B cell (primary cell): ENCODE results near the gene CALML5. TPM values are rescaled to one million over a fixed set of nuclear protein-coding genes. Genes with fewer than 3 reads are reported as not detected.

Source experiments
- ATAC-seq: fragments of 200-7000 bp; cut with Tn5 transposase; one replicate; pipeline ENCODE4 v1.10.0; 2021; ENCODE audit warnings: low read depth, mild to moderate bottlenecking, moderate number of reproducible peaks, moderate library complexity
- CTCF ChIA-PET: fragments of 350-600 bp; sonication (Branson Sonifier 250); formaldehyde crosslinking; loops from one replicate; lab custom pipeline; 2021; ENCODE audit warnings: antibody characterized with exemption, inconsistent platforms; lab: Charles Lee
- POLR2A ChIA-PET: fragments of 350-600 bp; sonication (Branson Sonifier 250); formaldehyde crosslinking; loops from one replicate; lab custom pipeline; 2021; ENCODE audit warnings: antibody characterized with exemption; lab: Charles Lee
- DNase-seq: peaks from one replicate; pipeline ENCODE4 v3.0.0; 2013
- H2AFZ ChIP-seq: 2 replicates; pipeline ENCODE4 v1.6.1; 2012; ENCODE audit warnings: mild to moderate bottlenecking, low read depth, low read length; ENCODE audit not compliant: insufficient read depth, poor library complexity, severe bottlenecking
- H3K27ac ChIP-seq, 2 donors: 1 replicate in 1 of 2; 2 replicates in 1 of 2; pipeline ENCODE4 v1.5.1; 2012 to 2013; ENCODE audit warnings: low read length in 2 of 2, mild to moderate bottlenecking in 2 of 2, moderate library complexity in 1 of 2
- H3K27me3 ChIP-seq, 4 experiments: fragments of 200-600 bp in 1 of 4; sonication (generic) in 1 of 4; replicated peaks in 1 of 4; 1 replicate in 2 of 4; 2 replicates in 2 of 4; pipeline versions ENCODE4 v1.6.1 to v1.7.0; 2013 to 2016; ENCODE audit warnings: low read length in 3 of 4, mild to moderate bottlenecking in 2 of 4, mixed read lengths in 1 of 4, moderate library complexity in 1 of 4; ENCODE audit not compliant: insufficient read depth in 4 of 4, control insufficient read depth in 3 of 4; ENCODE audit errors: control extremely low read depth in 1 of 4
- H3K36me3 ChIP-seq, 2 experiments: replicated peaks in 1 of 2; 1 replicate in 1 of 2; 2 replicates in 1 of 2; pipeline versions ENCODE4 v1.6.1 to v1.7.1; 2013; ENCODE audit warnings: low read length in 1 of 2; ENCODE audit not compliant: insufficient read depth in 2 of 2, control insufficient read depth in 1 of 2; ENCODE audit errors: control extremely low read depth in 1 of 2, extremely low read depth in 1 of 2
- H3K4me1 ChIP-seq, 2 donors: fragments of 200-600 bp in 1 of 2; sonication (generic) in 1 of 2; 1 replicate in 1 of 2; 2 replicates in 1 of 2; pipeline versions ENCODE4 v1.5.1 to v1.6.1; 2013 to 2017; ENCODE audit warnings: low read length in 2 of 2; ENCODE audit not compliant: control insufficient read depth in 2 of 2, insufficient read depth in 2 of 2
- H3K4me2 ChIP-seq: replicated peaks from 2 replicates; pipeline ENCODE3; 2012; ENCODE audit warnings: mild to moderate bottlenecking, low read depth, low read length; ENCODE audit not compliant: poor library complexity, severe bottlenecking
- H3K4me3 ChIP-seq, 5 experiments: fragments of 200-600 bp in 1 of 5; sonication (generic) in 1 of 5; 1 replicate in 3 of 5; 2 replicates in 2 of 5; pipeline versions ENCODE4 v1.5.1 to v1.7.0; 2011 to 2016; ENCODE audit warnings: low read length in 4 of 5, mild to moderate bottlenecking in 4 of 5, low read depth in 2 of 5, control low read depth in 1 of 5, moderate library complexity in 1 of 5; ENCODE audit not compliant: insufficient read depth in 1 of 5; ENCODE audit errors: control extremely low read depth in 1 of 5, extremely low read depth in 1 of 5
- H3K79me2 ChIP-seq: fragments of 200-600 bp; sonication (generic); one replicate; pipeline ENCODE4 v1.6.0; 2016; ENCODE audit warnings: low read length; ENCODE audit not compliant: control insufficient read depth, insufficient read depth
- H3K9ac ChIP-seq: fragments of 200-600 bp; sonication (generic); 2 replicates; pipeline ENCODE4 v1.6.1; 2017; ENCODE audit warnings: mild to moderate bottlenecking, low read length, moderate library complexity
- H3K9me3 ChIP-seq, 3 donors: one replicate each; pipeline versions ENCODE4 v1.6.1 to v1.7.1; 2013; ENCODE audit warnings: low read length in 2 of 3; ENCODE audit not compliant: control insufficient read depth in 2 of 3, insufficient read depth in 1 of 3; ENCODE audit errors: control extremely low read depth in 1 of 3
- H4K20me1 ChIP-seq: 2 replicates; pipeline ENCODE4 v1.6.0; 2012; ENCODE audit warnings: mild to moderate bottlenecking, low read length; ENCODE audit not compliant: insufficient read depth, control insufficient read depth, poor library complexity, severe bottlenecking
- H3K27ac Mint-ChIP-seq: one replicate; pipeline ENCODE4 v1.8.0; 2021; ENCODE audit warnings: mixed read lengths
- H3K27me3 Mint-ChIP-seq: one replicate; pipeline ENCODE4 v1.8.0; 2021; ENCODE audit warnings: mixed read lengths
- H3K4me1 Mint-ChIP-seq: one replicate; pipeline ENCODE4 v1.8.0; 2021; ENCODE audit warnings: mixed read lengths
- H3K4me3 Mint-ChIP-seq: one replicate; pipeline ENCODE4 v1.8.0; 2021; ENCODE audit warnings: mixed read lengths
- H3K9me3 Mint-ChIP-seq: one replicate; pipeline ENCODE4 v1.8.0; 2022; ENCODE audit warnings: mixed read lengths; ENCODE audit not compliant: insufficient read depth
- EZH2 ChIP-seq: IDR thresholded peaks from 2 replicates; pipeline ENCODE4 v1.6.1; 2012; ENCODE audit warnings: borderline replicate concordance, low read depth, mild to moderate bottlenecking, moderate library complexity, low read length; ENCODE audit not compliant: insufficient read depth, poor library complexity, severe bottlenecking
- WGBS: methylation state at CpG from one replicate; pipeline ENCODE4 v1.1.5; 2013; ENCODE audit warnings: missing lambda C conversion rate; ENCODE audit not compliant: insufficient coverage; 5-methylcytosine and 5-hydroxymethylcytosine counted together
- intact Hi-C: fragments of 100-400 bp; cut with micrococcal nuclease; formaldehyde crosslinking; loops from one replicate; pipeline ENCODE4 v1.10.0; 2022
- polyA plus RNA-seq: library from polyadenylated mRNA; depleted of rRNA; stranded (reverse); fragments of >200 nt; gene quantifications from 2 replicates; pipeline ENCODE4 v1.2.3, GENCODE V29; 2012
- total RNA-seq, 2 donors: library from RNA; stranded (reverse); fragments of 120-200 nt in 1 of 2; gene quantifications; 1 replicate in 1 of 2; 2 replicates in 1 of 2; pipeline versions ENCODE4 v1.2.3 to v1.2.4, GENCODE V29; 2013 to 2022
- TF ChIP-seq, protein P1 (sequence below): fragments of 200-600 bp; IDR thresholded peaks from one replicate; pipeline ENCODE4 v1.8.0; 2022; ENCODE audit warnings: antibody characterized with exemption, mild to moderate bottlenecking

The CALML5 gene
- total and polyA plus RNA-seq, 2 donors (not counting 1 experiment from before 2014, with no cell fraction given), result not detected

DNA sequence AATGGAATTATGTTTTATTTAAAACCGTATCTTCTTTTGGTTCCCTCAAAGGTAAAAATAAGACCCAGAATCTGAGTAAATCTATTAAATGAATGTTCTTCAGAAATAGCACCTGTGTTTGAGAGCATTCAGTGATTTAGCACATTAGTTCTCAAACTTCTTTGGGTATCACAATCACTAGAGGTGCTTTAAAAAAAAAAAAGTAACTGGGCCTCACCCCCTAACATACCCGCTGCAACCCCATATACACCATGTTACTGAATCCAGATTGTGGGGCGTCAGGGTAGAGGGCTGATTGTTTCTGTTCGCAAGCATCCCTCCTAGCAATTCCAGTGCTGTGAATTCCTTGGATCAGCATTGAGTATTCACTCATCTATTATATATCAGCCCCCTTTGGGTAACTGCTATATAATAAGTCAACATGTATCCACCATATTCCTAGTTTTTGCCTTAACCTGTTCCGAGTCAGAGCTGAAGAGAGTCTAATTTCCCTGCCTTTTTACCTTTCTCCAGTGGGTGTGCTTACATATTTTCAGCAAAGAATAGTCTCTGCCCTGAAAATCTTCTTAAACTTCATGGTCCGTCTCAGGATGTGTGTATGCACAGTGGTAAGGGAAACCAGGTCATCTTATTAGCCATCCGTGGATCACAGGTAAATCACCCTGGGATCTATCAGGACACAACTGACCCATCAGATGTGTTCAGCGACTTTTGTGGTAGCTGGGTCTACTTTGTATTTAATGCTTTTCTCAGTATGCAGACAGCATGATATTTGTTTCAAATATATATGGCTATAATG lies 40.2 kb downstream of the CALML5 start:
- ATAC-seq (no peak), DNase-seq (no peak)
- Histone ChIP-seq H3K27ac (no peak overlapping the region), H3K4me1 (peaks cover 7 to 9% of the 10 kb centered on the region in 2 donors), H3K4me3 (no peak overlapping the region), H3K9me3 (no peaks in the 10 kb centered on the region), H2AFZ (no peak overlapping the region), H3K36me3 (peaks cover 0 to 10% of the 10 kb centered on the region in 2 experiments), H3K27me3 (no peaks in the 10 kb centered on the region), H3K4me2 (no peak overlapping the region), H3K9ac (no peak overlapping the region), H3K79me2 (no peaks in the 10 kb centered on the region), H4K20me1 (no peaks in the 10 kb centered on the region)
- intact Hi-C loops, result no loop called here
- ChIA-PET CTCF (no interaction called here), POLR2A (no interaction called here)
- Mint-ChIP-seq H3K27ac (no peak overlapping the region), H3K9me3 (no peaks in the 10 kb centered on the region), H3K27me3 (no peaks in the 10 kb centered on the region), H3K4me1 (peaks cover 15% of the 10 kb centered on the region), H3K4me3 (no peak overlapping the region)
- TF ChIP-seq, protein P1, sequence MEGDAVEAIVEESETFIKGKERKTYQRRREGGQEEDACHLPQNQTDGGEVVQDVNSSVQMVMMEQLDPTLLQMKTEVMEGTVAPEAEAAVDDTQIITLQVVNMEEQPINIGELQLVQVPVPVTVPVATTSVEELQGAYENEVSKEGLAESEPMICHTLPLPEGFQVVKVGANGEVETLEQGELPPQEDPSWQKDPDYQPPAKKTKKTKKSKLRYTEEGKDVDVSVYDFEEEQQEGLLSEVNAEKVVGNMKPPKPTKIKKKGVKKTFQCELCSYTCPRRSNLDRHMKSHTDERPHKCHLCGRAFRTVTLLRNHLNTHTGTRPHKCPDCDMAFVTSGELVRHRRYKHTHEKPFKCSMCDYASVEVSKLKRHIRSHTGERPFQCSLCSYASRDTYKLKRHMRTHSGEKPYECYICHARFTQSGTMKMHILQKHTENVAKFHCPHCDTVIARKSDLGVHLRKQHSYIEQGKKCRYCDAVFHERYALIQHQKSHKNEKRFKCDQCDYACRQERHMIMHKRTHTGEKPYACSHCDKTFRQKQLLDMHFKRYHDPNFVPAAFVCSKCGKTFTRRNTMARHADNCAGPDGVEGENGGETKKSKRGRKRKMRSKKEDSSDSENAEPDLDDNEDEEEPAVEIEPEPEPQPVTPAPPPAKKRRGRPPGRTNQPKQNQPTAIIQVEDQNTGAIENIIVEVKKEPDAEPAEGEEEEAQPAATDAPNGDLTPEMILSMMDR, result no peak
- TF ChIP-seq EZH2, result no peak
- WGBS, result 90% methylated on average over 2 of the region's 8 CpGs

DNA sequence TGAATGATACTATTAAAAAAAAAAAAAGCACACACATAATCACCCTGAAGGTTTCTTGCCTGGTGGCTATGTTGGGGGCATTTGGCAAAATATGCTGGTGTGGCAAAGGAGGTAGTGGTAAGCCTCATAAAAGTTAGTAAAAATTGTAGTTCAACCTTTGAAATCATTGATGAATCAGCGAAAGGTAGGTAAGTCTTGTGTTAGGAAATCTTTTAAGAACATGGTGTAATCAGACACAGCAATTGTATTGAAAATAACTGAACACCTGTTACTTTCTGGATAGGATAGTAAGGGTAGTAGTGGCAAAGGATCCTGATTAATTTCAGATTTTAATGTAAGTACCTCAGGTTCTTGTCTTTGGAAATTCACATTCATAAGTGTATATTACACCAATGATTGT lies 40.9 kb downstream of the CALML5 start:
- Histone ChIP-seq H3K9ac (no peak overlapping the region), H3K36me3 (peaks cover 0 to 14% of the 10 kb centered on the region in 2 experiments), H3K27me3 (no peaks in the 10 kb centered on the region), H4K20me1 (no peaks in the 10 kb centered on the region), H3K4me2 (no peak overlapping the region), H2AFZ (no peak overlapping the region), H3K4me3 (no peak overlapping the region), H3K27ac (no peak overlapping the region), H3K79me2 (no peaks in the 10 kb centered on the region), H3K9me3 (no peaks in the 10 kb centered on the region), H3K4me1 (peaks cover 7 to 9% of the 10 kb centered on the region in 2 donors)
- Mint-ChIP-seq H3K4me3 (no peak overlapping the region), H3K9me3 (no peaks in the 10 kb centered on the region), H3K4me1 (peaks cover 11% of the 10 kb centered on the region), H3K27ac (no peak overlapping the region), H3K27me3 (no peaks in the 10 kb centered on the region)
- WGBS, result no CpG with 5 or more reads among the region's 1 CpG
- TF ChIP-seq, protein P1, result no peak
- TF ChIP-seq EZH2, result no peak
- POLR2A ChIA-PET, result no interaction called here
- CTCF ChIA-PET, result interaction anchor here (0.5 kb wide), 1 partner anchor 26 kb away, joined by 6 read pairs; no protein-coding TSS in a partner anchor
- intact Hi-C loops, result no loop called here
- DNase-seq, result no peak
- no peak for ATAC-seq
